Stimulated activated CD8-positive, alpha-beta memory T cell treated with anti-CD3 and anti-CD28 coated beads, Interleukin-15, amount 100 ng/mL, for 48 hours (primary cell): ENCODE measurements around the gene SLC1A5.

Experiments
- DNase-seq, 2 donors: peaks; one replicate each; pipeline ENCODE4 v3.0.0-alpha.2; 2020; ENCODE audit warnings: low read depth in 2 of 2

SLC1A5 gene

DNA sequence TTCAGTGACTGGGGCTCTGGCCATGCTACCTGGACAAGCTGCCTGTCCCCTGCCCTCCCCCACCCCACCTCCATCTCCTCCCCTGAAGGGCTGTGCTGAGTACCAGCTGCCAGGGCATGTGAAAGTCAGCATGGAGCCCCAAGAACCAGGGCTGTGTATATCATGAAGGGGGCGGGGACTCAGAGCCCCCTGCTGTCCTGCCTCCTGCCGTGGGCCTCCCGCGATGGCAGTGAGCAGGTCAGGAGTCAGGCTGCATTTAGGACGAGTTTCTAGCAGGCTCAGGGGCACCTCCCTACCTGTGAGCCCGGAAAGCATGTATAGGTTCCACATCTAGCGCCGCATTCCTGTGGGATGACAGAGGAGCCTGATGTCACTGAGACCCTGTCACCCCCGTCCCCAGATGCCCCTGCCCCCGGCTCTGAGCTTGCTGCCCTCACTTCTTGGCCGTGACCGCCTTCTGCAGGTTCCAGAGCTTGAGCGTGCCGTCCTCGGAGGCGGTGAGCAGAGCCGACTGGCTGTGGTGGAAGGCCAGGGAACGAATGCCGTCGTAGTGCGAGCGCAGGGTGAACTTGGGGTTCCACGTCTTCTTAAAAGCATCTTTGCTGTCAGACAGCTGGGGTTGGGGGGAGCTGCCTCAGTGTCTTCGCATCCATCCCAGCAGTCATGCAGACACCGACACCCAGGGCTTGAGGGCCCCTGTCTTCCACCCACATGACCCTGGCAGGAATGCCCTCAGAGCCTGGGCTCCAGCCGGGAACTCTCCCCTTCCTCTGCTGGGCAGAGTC is 63.2 kb downstream of the SLC1A5 start:
- DNase-seq, result no peak
